Measurements from ENCODE around the gene TMOD1. TPM values are rescaled to one million over a fixed set of nuclear protein-coding genes. Genes with fewer than 3 reads are reported as not detected.

TMOD1 gene
- total and polyA plus RNA-seq, 2 experiments from 2014 or later, result 0.69 to 4.5 TPM

DNA sequence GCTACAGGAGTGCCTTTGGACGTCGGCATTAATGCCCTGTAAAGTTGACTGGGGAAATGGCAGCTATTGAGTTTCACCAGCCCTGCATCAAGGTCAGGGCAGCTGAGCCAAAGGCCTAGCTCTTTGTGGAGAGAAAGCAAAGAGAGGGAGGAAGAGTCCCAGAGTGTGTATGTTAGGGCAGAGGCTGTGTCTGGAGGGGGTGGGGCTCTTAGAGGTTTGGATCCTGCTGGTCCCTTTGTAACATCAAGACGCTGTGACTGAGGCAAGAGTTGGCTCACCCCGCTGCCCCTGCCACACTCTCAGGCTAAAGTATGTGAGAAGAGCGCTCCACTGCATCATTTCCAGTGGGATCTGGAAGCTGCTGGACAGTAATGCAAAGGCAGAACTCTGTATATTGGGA lies 34.3 kb downstream of the TMOD1 start:
- Mint-ChIP-seq H3K36me3 (ENCODE audit: low read depth) (no peaks in the 10 kb centered on the region), H3K4me1 (peaks cover 2% of the 10 kb centered on the region; the same call in 1 of the 3 replicates), H3K27ac (no peak overlapping the region), H3K9me3 (no peaks in the 10 kb centered on the region), H3K4me3 (no peak overlapping the region), H3K27me3 (ENCODE audit: insufficient read depth, low read depth, poor library complexity) (peaks cover 3% of the 10 kb centered on the region)
- Histone ChIP-seq H3K9me2 (ENCODE audit: insufficient read depth) (no peaks in the 10 kb centered on the region), H3K36me3 (ENCODE audit: insufficient read depth) (no peaks in the 10 kb centered on the region), H3K4me1 (ENCODE audit: insufficient read depth) (no peaks in the 10 kb centered on the region), H3K27me3 (ENCODE audit: insufficient read depth) (no peaks in the 10 kb centered on the region), H2AFZ (0 out of 2 replicates have a peak overlapping the region, but pooled peaks have one; percentile 7), H3F3A (replicated peaks; ENCODE audit: low read depth) (no peaks in the 10 kb centered on the region), H3K79me2 (replicated peaks; ENCODE audit: insufficient read depth) (no peaks in the 10 kb centered on the region), H4K20me1 (replicated peaks; ENCODE audit: insufficient read depth) (no peaks in the 10 kb centered on the region), H3K4me2 (no peak overlapping the region), H3K27ac (ENCODE audit: low read depth) (no peak overlapping the region), H3K4me3 (no peak overlapping the region)
- ATAC-seq (peak; percentile 65), DNase-seq (ENCODE audit: low spot score) (no peak)
- TF ChIP-seq CREB1 (CRISPR knock-in tag; IDR thresholded peaks at IDR 0.05; ENCODE audit: low read depth), result no peak
- no peak for TF ChIP-seq JUNB (IDR thresholded peaks at IDR 0.05; ENCODE audit: unreplicated experiment)
- TF ChIP-seq STAT1 (IDR thresholded peaks at IDR 0.05; ENCODE audit: unreplicated experiment), result no peak
- TF ChIP-seq ETS1 (IDR thresholded peaks at IDR 0.05), result no peak

DNA sequence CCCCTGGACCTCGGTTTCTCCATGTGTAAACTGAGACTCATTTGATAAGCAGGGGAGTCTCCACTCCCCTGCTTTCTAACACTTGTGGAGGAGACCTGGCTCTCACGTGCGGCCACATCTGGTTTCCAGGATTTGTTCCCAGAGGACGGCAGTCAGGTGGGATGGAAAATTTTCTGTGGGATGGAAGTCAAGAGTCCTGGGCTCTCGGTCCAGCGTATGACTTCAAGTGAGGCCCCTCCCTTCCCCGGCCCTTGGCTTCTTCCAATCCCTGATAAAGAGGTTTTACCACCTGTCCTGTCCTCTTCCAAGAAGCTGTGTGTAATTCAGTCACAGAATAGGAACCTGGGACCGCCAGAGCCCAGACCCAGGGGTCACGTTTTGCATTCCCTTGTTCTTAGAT lies 35.0 kb downstream of the TMOD1 start:
- no peaks in the 10 kb centered on the region for H3K27me3 ChIP-seq (ENCODE audit: insufficient read depth)
- H3K36me3 Mint-ChIP-seq (ENCODE audit: low read depth), result no peaks in the 10 kb centered on the region
- peaks cover 2% of the 10 kb centered on the region; the same call in 1 of the 3 replicates for H3K4me1 Mint-ChIP-seq
- no peak overlapping the region for H3K4me3 Mint-ChIP-seq
- H3K27ac Mint-ChIP-seq, result no peak overlapping the region
- H3K4me2 ChIP-seq, result no peak overlapping the region
- H3K79me2 ChIP-seq (replicated peaks; ENCODE audit: insufficient read depth), result no peaks in the 10 kb centered on the region
- H2AFZ ChIP-seq, result no peak overlapping the region
- no peaks in the 10 kb centered on the region for H3F3A ChIP-seq (replicated peaks; ENCODE audit: low read depth)
- H3K9me3 Mint-ChIP-seq, result no peaks in the 10 kb centered on the region
- H3K27me3 Mint-ChIP-seq (ENCODE audit: insufficient read depth, low read depth, poor library complexity), result peaks cover 3% of the 10 kb centered on the region
- H3K36me3 ChIP-seq (ENCODE audit: insufficient read depth), result no peaks in the 10 kb centered on the region
- H3K9me2 ChIP-seq (ENCODE audit: insufficient read depth), result no peaks in the 10 kb centered on the region
- no peaks in the 10 kb centered on the region for H3K4me1 ChIP-seq (ENCODE audit: insufficient read depth)
- no peak for ATAC-seq
- no peak for DNase-seq (ENCODE audit: low spot score)
- H3K27ac ChIP-seq (ENCODE audit: low read depth), result no peak overlapping the region
- H4K20me1 ChIP-seq (replicated peaks; ENCODE audit: insufficient read depth), result no peaks in the 10 kb centered on the region
- H3K4me3 ChIP-seq, result no peak overlapping the region
- TF ChIP-seq REST (IDR thresholded peaks at IDR 0.05; ENCODE audit: unreplicated experiment), result no peak
- no peak for TF ChIP-seq CREB1 (CRISPR knock-in tag; IDR thresholded peaks at IDR 0.05; ENCODE audit: low read depth)
- no peak for TF ChIP-seq STAT1 (IDR thresholded peaks at IDR 0.05; ENCODE audit: unreplicated experiment)
- no peak for TF ChIP-seq NANOG (IDR thresholded peaks at IDR 0.05; ENCODE audit: borderline replicate concordance)
- no peak for TF ChIP-seq EZH2phosphoT487 (IDR thresholded peaks at IDR 0.05; ENCODE audit: unreplicated experiment)
- TF ChIP-seq ETS1 (IDR thresholded peaks at IDR 0.05), result no peak
- TF ChIP-seq CTCF (conservative IDR thresholded peaks at IDR 0.05; ENCODE audit: low read depth in 2 of 2), result no peak
- no peak for TF ChIP-seq JUNB (IDR thresholded peaks at IDR 0.05; ENCODE audit: unreplicated experiment)
- no peak for TF ChIP-seq POLR2AphosphoS5 (IDR thresholded peaks at IDR 0.05; ENCODE audit: low read depth)

Measured in GM23338 (cell line).